ENCODE results near the gene GPATCH1.
"Not testable (repeated sequence)": the region's sequence is repeated elsewhere in the genome, so short reads cannot be mapped to it uniquely, and the experiment has no call there.

GPATCH1 gene

DNA sequence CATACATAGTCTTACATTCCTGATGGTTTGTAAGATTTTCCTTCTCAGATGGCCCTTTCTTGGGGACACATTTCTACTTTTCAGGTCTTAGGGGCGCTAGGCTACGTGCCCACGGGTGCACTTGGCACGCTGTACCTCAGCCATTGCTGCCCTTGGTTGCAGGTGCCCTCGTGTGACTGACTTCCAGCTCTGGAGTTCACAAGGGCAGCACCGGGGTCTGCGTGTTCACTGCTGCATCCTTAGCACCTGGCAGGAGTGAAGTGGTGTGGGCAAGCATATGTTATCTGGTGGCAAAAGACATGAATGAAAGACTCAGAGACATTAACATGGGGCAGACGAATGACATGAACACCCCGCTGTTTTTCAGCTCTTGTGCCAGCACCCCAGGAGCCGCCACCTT is 37.7 kb downstream of the GPATCH1 start:
- no peak for DNase-seq (ENCODE audit: low spot score)

DNA sequence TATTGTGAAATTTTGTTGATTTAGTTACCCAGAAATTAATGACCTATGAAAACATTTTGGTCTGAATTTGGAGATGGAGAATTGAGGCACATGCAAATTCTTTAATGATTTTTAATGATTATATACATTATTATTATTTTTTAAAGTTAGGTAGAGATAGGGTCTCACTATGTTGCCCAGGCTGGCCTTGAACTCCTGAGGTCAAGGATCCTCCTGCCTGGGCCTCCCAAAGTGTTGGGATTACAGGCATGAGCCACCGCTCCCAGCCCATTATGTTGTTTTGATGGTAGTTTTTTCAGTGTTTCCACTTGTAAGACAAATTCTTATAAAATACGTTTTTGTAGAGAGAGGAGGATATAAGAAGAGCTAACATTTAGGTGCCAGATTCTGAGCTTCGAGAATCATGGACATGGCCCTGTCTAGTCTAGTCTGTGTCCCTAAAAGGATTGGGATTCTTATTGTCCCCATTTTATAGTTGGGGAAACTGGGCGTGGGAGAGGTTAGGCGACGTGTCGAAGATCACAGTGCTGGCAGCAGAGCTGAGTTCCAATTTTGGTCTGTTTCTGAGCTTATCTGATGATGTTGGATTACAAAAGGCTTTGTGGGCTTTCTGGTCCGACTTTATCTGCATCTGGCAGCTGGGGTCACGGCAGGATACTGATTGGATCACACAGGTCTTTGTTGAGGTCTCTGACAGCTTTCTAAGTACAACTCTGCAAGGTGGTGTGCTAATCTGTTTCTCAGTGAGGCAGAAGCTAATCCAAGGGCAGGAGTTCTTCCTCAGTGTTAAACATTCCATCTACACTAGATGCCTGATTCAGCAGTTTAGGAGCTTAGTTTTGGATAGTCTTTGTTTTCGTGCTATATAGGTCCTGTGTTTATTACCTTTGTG is 43.5 kb downstream of the GPATCH1 start:
- no peak for DNase-seq (ENCODE audit: low spot score)

DNA sequence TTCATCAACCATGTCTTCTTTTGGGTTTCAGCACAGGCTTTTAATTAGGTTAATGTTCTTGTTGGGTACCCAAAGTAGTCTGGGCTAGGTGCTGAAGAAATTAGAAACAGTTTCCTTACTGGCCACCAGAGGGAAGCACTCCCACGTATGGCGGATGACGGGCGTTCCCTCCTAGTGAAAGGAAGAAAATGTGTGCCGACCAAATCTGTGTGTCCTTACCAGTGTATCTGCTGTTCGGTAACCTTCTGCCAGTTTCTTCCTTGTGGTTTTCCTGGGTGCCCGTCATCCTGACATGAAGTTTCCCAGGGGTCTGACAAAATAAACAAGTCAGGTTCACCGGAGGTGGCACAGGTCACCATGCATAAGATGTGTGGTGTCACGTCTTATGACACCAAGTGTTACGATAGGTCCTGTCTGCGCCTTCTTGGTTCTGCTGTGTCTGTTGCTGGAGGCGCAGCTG is 45.0 kb downstream of the GPATCH1 start:
- peak; percentile 83 for DNase-seq (ENCODE audit: low spot score)

DNA sequence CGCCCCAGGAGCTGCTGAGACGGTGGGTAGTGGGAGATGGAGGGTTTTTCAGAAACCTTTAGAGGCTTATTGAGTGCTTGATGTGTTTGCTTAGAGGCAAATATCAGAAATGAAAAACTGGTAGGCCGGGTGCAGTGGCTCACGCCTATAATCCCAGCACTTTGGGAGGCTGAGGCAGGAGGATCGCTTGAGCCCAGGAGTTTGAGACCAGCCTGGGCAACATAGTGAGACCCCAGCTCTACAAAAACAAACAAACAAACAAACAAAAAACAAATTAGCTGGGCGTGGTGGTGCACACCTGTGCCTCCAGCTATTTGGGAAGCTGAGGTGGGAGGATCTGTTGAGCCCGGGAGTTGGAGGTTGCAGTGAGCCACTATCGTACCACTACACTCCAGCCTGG is 45.7 kb downstream of the GPATCH1 start:
- not testable (repeated sequence) for DNase-seq (ENCODE audit: low spot score)

DNA sequence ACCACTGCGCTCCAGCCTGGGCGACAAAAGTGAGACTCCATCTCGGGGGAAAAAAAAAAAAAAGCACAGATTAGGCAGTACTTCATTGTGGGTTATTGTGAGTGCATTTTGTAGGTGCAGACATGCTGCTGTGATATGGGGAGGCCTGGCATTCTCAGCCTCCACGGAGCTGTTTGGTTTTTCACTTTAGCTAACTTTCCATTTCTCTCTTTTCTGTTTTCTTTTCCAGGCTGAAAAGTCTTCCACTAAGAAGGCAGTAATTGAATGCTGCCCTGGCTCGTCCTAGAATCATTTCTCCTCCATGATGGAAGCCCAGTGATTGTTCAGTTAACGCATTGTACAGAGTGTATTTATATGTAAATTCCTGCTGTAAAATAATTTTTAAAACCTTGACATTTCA is 48.9 kb downstream of the GPATCH1 start:
- no peak for DNase-seq (ENCODE audit: low spot score)

DNA sequence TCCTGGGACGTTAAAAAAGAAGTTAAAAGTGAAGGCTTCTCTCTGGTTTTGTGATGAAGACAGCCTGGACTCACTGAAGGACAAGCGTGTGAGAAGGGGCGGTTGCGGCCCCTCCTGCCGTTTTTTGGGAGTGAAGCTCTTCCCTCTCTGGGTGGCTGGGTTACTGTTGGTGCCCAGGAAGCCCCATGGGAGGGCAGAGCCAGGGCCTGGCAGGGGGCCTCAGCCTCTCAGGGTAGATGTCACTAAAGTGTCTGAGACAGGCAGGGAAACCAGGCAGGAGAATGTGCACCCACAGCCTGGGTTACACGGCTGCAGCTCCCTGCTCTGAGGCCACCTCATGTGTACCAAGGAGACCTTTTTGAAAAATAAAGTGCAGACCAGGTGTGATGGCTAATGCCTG is 49.5 kb downstream of the GPATCH1 start:
- DNase-seq (ENCODE audit: low spot score), result no peak

DNA sequence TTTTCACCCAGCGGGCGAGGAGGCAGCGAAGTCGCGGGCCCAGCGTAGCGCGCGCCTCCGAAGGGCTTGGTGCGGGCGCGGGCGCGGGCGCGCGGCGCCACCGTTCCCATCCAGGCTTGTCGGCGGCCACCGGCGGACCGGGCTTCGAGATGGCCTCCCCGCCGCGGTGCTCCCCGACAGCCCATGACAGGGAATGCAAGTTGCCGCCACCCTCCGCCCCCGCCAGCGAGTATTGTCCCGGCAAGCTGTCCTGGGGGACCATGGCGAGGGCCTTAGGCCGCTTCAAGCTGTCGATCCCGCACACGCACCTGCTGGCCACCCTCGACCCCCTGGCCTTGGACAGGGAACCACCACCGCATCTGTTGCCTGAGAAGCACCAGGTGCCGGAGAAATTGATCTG is 51.0 kb downstream of the GPATCH1 start, which contains the start of gene WDR88:
WDR88 (plus strand) TSS at position 94 of the 400 bp plus-strand sequence; CDS start at position 150, 56 bp downstream.
- no peak for DNase-seq (ENCODE audit: low spot score)

DNA sequence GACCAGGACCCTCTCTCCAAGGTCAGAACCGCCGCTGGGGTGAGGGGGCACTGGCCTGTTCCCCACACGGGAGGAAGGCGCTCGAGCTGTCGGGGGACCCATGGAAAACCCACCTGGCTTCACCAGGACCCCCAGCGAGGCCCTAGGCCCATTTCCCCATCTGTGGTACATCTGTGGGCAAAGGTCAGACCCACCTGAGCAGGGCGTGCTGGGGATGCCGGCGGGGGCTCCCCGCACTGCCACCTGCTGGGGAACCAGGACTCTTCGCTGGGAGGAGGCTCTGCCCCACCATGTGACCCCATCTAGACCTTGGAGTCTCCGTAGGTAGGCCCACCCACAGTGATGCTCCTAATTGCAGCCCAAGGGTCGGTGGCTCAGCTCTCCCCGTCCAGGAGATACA is 51.4 kb downstream of the GPATCH1 start:
- DNase-seq (ENCODE audit: low spot score), result no peak

DNA sequence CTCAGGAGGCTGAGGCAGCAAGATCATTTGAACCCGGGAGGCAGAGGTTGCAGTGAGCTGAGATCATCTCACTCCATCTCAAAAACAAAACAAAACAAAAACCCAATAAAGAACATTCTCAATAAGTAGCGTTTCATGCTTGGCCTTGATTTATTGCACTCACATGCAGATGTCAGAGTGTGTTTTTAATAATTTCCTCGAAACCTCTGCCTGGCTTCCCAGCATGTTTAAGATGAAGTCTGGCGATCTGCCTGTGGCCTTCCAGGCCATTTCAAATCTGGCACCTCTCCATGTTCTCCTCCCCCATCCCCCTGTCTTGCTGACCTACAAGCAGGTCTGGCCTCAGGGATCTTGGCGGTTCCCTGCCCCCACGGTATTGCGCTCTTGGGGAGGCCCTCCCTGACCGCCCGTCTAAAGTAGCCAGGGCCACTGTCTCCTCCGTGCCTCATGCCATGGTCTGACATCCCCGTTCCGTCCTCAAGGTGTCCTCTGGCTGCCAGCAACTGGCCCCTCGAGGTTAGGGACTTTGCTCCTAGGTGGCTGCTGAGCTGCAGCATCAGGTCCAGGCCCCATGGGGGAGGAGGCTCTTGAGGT is 52.6 kb downstream of the GPATCH1 start:
- no peak for DNase-seq (ENCODE audit: low spot score)

DNA sequence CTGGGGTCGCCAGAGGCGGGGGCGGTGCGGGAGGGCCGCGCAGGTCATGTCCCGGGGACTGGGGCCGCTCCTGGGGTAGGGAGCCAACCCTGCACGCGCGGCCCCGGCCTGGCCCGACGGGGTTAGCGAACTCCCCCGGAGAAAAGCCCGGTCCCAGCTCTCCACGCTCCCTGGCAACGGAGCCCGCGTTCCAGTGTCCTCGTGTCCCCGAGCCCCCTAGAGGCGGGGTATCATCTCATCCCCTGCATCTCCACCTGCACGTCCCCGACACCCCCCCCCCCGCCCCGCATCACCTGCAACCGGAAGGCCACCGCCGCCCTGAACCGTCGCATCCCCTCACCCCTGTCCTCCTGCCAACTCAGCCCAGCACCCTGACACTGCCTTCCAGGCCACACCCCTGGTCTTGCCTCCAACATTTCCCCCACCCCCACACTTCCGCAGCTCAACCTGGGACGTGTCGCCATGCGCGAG is 53.6 kb downstream of the GPATCH1 start:
- DNase-seq (ENCODE audit: low spot score), result no peak

DNA sequence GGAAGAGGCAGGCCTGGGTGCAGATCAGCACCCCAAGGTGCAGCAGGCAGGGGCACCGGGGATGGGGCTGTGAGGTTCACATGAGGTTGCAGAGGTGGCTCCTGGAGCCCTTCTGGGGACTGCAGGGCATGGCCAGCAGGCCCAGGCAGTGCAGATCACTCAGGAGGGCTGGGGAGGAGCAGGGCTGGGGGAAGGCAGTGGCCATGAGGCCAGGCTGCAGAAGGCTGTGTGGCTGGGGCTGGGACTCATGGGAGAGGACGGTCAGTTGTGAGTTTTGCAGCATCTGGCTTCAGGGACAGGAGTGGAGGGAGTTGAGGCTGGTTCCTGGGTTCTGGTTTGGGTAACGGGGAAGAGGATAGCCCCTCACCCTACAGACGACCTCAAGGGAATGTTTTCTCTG is 58.2 kb downstream of the GPATCH1 start:
- DNase-seq (ENCODE audit: low spot score), result no peak

DNA sequence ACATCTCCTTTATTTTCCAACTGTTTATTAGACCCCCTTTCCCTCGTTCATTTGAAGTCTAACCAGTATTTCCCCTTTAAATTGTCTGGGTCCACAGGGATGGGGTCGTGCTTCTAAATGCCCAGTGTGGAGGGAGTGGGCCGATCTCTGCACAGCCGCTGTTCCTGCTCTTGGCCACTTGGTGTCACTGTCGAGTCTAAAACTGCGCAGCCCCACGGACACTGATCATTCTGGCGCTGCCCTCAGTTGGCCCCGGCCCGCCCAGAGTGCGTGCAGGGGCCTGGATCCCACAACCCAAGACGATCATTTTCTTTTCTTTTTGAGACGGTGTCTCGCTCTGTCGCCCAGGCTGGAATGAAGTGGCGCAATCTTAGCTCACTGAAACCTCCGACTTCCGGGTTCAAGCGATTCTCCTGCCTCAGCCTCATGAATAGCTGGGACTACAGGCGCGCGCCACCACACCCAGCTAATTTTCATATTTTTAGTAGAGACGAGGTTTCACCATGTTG is 63.0 kb downstream of the GPATCH1 start:
- DNase-seq (ENCODE audit: low spot score), result peak; percentile 89

DNA sequence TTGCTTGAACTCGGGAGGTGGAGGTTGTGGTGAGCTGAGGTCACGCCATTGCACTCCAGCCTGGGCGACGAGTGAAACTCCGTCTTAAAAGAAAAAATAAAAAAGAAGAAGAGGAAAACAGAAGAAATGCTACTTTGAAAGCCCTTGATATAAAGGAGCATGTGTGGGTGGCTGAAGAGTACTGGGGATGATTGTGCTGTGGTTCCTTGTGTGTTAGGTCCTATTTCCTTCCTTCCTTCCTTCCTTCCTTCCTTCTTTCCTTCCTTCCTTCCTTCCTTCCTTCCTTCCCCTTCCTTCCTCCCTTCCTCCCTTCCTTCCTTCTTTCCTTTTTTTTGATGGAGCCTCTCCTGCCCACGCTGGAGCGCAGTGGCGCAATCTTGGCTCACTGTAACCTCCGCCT is 65.2 kb downstream of the GPATCH1 start:
- no peak for DNase-seq (ENCODE audit: low spot score)

DNA sequence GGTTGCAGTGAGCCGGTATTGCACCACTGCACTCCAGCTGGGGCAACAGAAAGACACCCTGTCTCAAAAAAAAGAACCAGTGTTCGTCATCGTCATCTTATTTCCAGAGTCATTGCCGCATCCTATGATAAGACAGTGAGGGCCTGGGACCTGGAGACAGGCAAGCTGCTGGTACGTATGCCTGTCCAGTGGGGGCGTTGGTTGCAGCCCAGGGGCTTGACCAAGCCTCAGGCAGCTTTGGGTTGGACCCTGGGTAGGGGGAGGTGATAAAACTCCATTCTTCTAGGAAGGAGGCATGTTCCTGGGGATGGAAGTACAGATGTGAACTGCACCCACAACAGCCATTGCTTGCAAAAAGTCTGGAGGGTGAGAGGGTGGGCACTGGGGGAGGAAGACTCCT is 66.6 kb downstream of the GPATCH1 start:
- DNase-seq (ENCODE audit: low spot score), result no peak

DNA sequence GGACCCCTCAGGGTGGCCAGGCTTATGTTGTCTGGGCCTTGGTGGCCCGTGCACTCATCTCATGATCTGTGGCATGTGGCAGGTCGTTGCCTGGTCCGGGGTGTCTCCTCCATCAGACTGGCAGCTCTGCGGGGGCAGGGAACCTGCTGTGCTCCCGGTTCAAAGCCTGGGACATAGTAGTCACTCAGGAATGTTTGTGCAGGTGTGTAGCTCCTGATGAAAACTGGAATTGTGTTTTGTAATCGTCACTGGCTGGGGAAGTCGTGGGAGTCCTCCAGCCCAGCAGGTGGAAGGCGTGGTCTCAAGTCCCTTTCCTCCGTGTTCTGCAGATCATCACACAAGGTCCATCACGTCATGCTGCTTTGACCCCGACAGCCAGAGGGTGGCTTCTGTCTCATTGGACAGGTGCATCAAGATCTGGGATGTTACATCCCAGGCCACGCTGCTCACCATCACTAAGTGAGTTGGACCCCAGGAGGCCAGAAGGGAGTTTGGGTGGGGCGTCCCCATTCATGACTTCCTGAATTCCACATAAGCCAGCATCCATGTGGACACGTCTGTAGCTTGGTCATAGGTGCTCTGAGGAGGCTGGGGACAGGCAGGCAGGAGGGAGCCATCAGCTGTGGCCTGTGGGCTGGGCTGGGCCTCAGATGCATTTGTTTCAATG is 70.0 kb downstream of the GPATCH1 start:
- DNase-seq (ENCODE audit: low spot score), result no peak

DNA sequence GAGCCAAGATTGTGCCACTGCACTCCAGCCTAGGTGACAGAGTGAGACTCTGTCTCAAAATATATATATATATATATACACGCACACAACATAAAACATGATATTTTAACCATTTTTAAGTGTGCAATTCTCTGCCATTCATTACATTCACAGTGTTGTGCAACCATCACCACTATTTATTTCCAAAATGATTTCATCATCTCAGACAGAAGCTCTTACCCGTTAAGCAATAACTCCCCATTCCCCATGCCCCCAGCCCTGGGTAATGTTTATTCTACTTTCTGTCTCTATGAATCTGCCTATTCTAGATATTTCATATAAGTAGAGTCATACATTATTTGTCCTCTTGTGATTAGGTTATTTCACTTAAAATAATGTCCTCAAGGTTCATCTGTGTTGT is 71.2 kb downstream of the GPATCH1 start:
- no peak for DNase-seq (ENCODE audit: low spot score)

DNA sequence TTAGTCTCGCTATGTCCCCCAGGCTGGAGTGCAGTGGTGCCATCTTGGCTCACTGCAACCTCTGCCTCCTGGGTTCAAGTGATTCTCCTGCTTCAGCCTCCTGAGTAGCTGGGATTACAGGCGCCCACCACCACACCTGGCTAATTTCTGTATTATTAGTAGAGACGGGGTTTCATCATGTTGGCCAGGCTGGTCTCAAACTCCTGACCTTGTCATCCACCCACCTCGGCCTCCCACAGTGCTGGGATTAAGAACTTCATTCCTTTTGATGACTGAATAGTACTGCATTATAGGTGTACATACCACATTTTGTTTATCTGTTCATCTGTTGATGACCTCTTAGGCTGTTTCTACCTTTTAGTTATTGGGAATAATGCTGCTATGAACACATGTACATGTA is 71.6 kb downstream of the GPATCH1 start:
- not testable (repeated sequence) for DNase-seq (ENCODE audit: low spot score)

DNA sequence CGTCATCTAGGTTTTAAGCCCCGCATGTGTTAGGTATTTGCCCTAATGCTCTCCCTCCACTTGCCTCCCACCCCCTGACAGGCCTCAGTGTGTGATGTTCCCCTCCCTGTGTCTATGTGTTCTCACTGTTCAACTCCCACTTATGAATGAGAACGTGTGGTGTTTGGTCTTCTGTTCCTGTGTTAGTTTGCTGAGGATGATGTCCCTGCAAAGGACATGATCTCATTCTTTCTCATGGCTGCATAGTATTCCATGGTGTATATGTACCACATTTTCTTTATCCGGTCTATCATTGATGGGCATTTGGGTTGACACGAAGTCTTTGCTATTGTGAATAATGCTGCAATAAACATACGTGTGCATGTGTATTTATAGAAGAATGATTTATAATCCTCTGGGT is 73.3 kb downstream of the GPATCH1 start:
- DNase-seq (ENCODE audit: low spot score), result not testable (repeated sequence)

DNA sequence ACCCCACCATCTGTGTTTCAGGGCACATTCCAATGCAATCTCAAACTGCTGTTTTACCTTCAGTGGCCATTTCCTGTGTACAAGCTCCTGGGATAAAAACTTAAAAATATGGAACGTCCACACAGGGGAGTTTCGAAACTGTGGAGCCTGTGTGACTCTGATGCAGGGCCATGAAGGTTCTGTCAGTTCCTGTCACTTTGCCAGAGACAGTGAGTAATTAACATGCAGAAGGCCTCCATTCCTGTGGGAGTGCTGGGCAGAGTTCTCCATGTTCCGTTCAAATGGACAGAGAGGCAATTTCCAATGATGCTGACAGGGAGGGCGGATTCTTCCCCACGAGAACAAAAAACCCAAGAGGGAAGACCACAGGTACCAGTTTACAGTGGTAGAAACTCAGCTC is 75.4 kb downstream of the GPATCH1 start:
- no peak for DNase-seq (ENCODE audit: low spot score)

DNA sequence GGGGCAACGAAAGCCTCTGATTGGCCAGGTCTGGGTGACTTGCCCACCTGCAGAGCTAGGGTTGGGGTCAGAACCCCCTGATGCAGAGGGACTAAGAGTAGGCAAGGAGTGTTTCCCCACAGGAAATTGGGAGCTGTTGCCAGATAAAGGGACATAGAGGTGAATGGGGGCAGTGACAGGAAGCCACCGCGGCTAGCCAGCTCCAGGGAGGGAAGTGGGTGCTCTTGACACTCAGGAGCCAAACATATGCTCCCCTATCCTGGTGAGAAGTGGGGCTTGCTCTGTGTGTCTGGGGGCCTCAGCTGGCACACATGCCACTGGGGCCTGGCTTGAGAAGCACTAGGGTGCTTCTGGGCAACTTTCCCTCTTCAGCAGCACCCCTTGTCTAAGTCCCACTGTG is 76.9 kb downstream of the GPATCH1 start:
- DNase-seq (ENCODE audit: low spot score), result no peak

DNA sequence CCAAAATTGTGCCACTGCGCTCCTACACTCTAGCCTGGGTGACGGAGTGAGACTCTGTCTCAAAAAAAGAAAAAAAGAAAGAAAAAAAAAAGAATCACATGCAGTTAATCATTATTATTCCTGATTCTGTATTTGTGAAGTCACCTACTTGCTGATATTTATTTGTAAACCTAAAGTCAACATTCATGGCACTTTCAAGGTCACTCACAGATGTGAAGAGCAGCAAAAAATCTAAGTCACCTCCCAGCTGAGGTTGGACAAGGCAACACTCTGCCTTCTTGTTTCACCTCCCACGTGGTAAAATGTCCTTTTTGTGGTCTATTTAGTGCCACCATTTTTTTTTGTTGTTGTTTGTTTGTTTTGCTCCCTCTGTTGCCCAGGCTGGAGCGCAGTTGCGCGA is 77.4 kb downstream of the GPATCH1 start:
- DNase-seq (ENCODE audit: low spot score), result no peak

DNA sequence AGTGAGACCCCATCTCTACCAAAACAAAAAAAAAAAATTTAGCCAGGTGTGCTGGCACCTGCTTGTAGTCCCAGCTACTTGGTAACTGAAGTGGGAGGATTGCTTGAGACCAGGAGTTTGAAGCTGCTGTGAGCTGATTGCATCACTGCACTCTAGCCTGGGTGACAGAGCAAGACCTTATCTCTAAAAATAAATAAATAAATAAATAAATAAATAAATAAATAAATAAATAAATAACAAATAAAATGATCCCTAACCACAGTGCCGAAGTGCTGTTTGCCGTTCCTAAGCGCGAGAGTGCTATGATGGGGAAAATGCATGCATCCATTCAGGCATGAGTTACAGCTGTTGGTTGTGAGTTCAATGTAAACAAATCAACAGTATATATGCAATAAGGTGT is 78.2 kb downstream of the GPATCH1 start:
- no peak for DNase-seq (ENCODE audit: low spot score)

DNA sequence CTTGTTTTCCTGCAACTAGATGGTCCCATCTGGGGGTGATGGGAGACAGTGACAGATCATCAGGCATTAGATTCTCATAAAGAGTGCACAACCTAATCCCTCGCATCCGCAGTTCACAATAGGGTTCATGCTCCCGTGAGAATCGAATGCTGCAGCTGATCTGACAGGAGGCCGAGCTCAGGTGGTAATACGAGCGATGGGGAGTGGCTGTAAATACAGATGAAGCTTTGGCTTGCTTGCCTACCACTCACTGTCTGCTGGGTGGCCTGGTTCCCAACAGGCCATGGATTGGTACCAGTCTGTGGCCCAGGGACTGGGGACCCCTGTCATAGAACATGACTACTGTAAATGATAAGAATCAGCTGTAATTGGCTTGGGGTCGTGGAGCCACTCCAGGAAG is 78.9 kb downstream of the GPATCH1 start:
- DNase-seq (ENCODE audit: low spot score), result no peak
